Endothelial cell of umbilical vein (primary cell): ENCODE results near the gene RAD51B. TPM values are rescaled to one million over a fixed set of nuclear protein-coding genes. Genes with fewer than 3 reads are reported as not detected.

Source experiments
- BruUV-seq: library from RNA; stranded (reverse); fragments of 400-500 nt; replicated peaks from 2 replicates; lab custom pipeline; 2021; lab: Mats Ljungman, UMichigan
- CTCF ChIA-PET: fragments of 300-600, 350-600 bp; sonication (Branson Sonifier 250); formaldehyde crosslinking; loops from one replicate; lab custom pipeline; 2021; ENCODE audit warnings: antibody characterized with exemption, inconsistent platforms; lab: Charles Lee
- POLR2A ChIA-PET: fragments of 300-600, 350-600 bp; sonication (Branson Sonifier 250); formaldehyde crosslinking; loops from one replicate; lab custom pipeline; 2021; ENCODE audit warnings: antibody characterized with exemption, inconsistent platforms; lab: Charles Lee
- DNase-seq: peaks from one replicate; pipeline ENCODE4 v3.0.0-alpha.2; 2011; ENCODE audit warnings: low read depth, low spot score
- FAIRE-seq: peaks from 2 replicates; lab custom pipeline; 2011; peaks lifted over from hg19 to GRCh38; lab: Jason Lieb, UNC
- H2AFZ ChIP-seq: 2 replicates; pipeline ENCODE4 v1.6.0; 2012; ENCODE audit warnings: low read depth, low read length, control low read depth, inconsistent platforms
- H3K27ac ChIP-seq: 2 replicates; pipeline ENCODE4 v1.5.1; 2011; ENCODE audit warnings: low read depth, mild to moderate bottlenecking, control low read depth, low read length, moderate library complexity; ENCODE audit not compliant: insufficient read depth
- H3K27me3 ChIP-seq, 2 experiments: 2 replicates each; pipeline versions ENCODE4 v1.6.0 to v1.6.1; 2011; ENCODE audit warnings: low read length in 2 of 2, mixed read lengths in 1 of 2; ENCODE audit not compliant: control insufficient read depth in 2 of 2, insufficient read depth in 2 of 2
- H3K36me3 ChIP-seq, 2 experiments: 2 replicates in 1 of 2; 3 replicates in 1 of 2; pipeline ENCODE4 v1.5.1; 2011; ENCODE audit warnings: low read length in 2 of 2, mild to moderate bottlenecking in 1 of 2, moderate library complexity in 1 of 2; ENCODE audit not compliant: control insufficient read depth in 2 of 2, insufficient read depth in 2 of 2; ENCODE audit errors: extremely low read depth in 1 of 2
- H3K4me1 ChIP-seq: 3 replicates; pipeline ENCODE4 v1.5.1; 2011; ENCODE audit warnings: mild to moderate bottlenecking, low read length; ENCODE audit not compliant: control insufficient read depth, insufficient read depth; ENCODE audit errors: extremely low read depth
- H3K4me2 ChIP-seq: 2 replicates; pipeline ENCODE4 v1.6.1; 2011; ENCODE audit warnings: low read length, control low read depth, mixed read lengths; ENCODE audit not compliant: insufficient read depth
- H3K4me3 ChIP-seq, 3 experiments: fragments of 200-600 bp in 1 of 3; sonication (generic), shearing (Covaris generic) in 1 of 3; replicated peaks in 1 of 3; 2 replicates each; pipeline ENCODE4 v1.5.1; 2011 to 2016; ENCODE audit warnings: control low read depth in 3 of 3, low read length in 3 of 3, mild to moderate bottlenecking in 2 of 3, inconsistent platforms in 1 of 3, low read depth in 1 of 3, moderate library complexity in 1 of 3; ENCODE audit not compliant: insufficient read depth in 1 of 3
- H3K79me2 ChIP-seq: 2 replicates; pipeline ENCODE4 v1.6.0; 2012; ENCODE audit warnings: low read length, inconsistent platforms; ENCODE audit not compliant: control insufficient read depth, insufficient read depth
- H3K9ac ChIP-seq: replicated peaks from 2 replicates; pipeline ENCODE3; 2011; ENCODE audit warnings: low read length, control low read depth; ENCODE audit not compliant: insufficient read depth; ENCODE audit errors: extremely low read depth
- H3K9me1 ChIP-seq: replicated peaks from 3 replicates; pipeline ENCODE4 v1.6.0; 2011; ENCODE audit warnings: mild to moderate bottlenecking, low read length; ENCODE audit not compliant: control insufficient read depth, insufficient read depth; ENCODE audit errors: extremely low read depth
- H3K9me3 ChIP-seq: replicated peaks from 2 replicates; pipeline ENCODE4 v1.5.1; 2012; ENCODE audit warnings: low read length, inconsistent platforms; ENCODE audit not compliant: control insufficient read depth, insufficient read depth
- H4K20me1 ChIP-seq: replicated peaks from 2 replicates; pipeline ENCODE3; 2011; ENCODE audit warnings: mild to moderate bottlenecking, low read length; ENCODE audit not compliant: control insufficient read depth, insufficient read depth; ENCODE audit errors: extremely low read depth
- EZH2 ChIP-seq: IDR thresholded peaks from 2 replicates; pipeline ENCODE4 v1.6.1; 2012; ENCODE audit warnings: borderline replicate concordance, low read depth, mild to moderate bottlenecking, moderate library complexity, low read length, inconsistent platforms; ENCODE audit not compliant: severe bottlenecking
- FOS ChIP-seq: IDR thresholded peaks from 2 replicates; pipeline ENCODE4 v1.6.1; 2011; ENCODE audit warnings: mild to moderate bottlenecking, low read length, moderate library complexity, borderline replicate concordance; ENCODE audit not compliant: insufficient read depth
- GATA2 ChIP-seq: IDR thresholded peaks from 2 replicates; pipeline ENCODE4 v1.7.0; 2011; ENCODE audit warnings: low read depth, mild to moderate bottlenecking, moderate library complexity, mixed read lengths, low read length; ENCODE audit not compliant: insufficient read length, insufficient read depth
- JUN ChIP-seq: IDR thresholded peaks from 2 replicates; pipeline ENCODE4 v1.6.1; 2011; ENCODE audit warnings: borderline replicate concordance, low read depth; ENCODE audit not compliant: insufficient read length, insufficient read depth
- MYC ChIP-seq: IDR thresholded peaks from one replicate; pipeline ENCODE4 v1.6.1; 2011; ENCODE audit warnings: mild to moderate bottlenecking, low read depth, low read length
- POLR2A ChIP-seq: IDR thresholded peaks from 2 replicates; pipeline ENCODE4 v1.6.1; 2012; ENCODE audit warnings: low read depth, mild to moderate bottlenecking, control low read depth, low read length
- POLR2AphosphoS5 ChIP-seq: IDR thresholded peaks from 2 replicates; pipeline ENCODE4 v1.6.1; 2012; ENCODE audit warnings: low read depth, mild to moderate bottlenecking, control low read depth, low read length, moderate library complexity; ENCODE audit not compliant: insufficient read depth
- dilution Hi-C: fragments of 300-500 bp; cut with MboI; formaldehyde crosslinking; loops from one replicate; pipeline ENCODE4 v1.15.0; 2019; ENCODE audit warnings: low sequenced_read_pairs; ENCODE audit not compliant: extremely low pct_ligation_motif_present
- intact Hi-C: fragments of 100-400 bp; cut with micrococcal nuclease; formaldehyde crosslinking; loops from one replicate; pipeline ENCODE4 v1.10.0; 2022
- polyA plus RNA-seq, 4 experiments: library from polyadenylated mRNA; depleted of rRNA in 3 of 4; stranded (reverse) in 3 of 4; unstranded in 1 of 4; fragments of >200 nt; gene quantifications; 2 replicates each; pipeline versions ENCODE4 v1.2.1 to v1.2.3, GENCODE V29; 2011 to 2012; ENCODE audit warnings: missing spikeins in 1 of 4
- total RNA-seq: library from RNA; stranded (reverse); gene quantifications from 2 replicates; pipeline ENCODE4 v1.2.3, GENCODE V29; 2021
- TF ChIP-seq, protein P1 (sequence below): IDR thresholded peaks from 2 replicates; pipeline ENCODE4 v1.6.1; 2011; ENCODE audit not compliant: insufficient read depth, insufficient read length
- TF ChIP-seq, protein P2 (sequence below), 2 donors: IDR thresholded peaks; 1 replicate in 1 of 2; 2 replicates in 1 of 2; pipeline ENCODE4 v1.5.1; 2011; ENCODE audit warnings: low read length in 2 of 2, mild to moderate bottlenecking in 2 of 2, moderate library complexity in 2 of 2, control low read depth in 1 of 2, inconsistent platforms in 1 of 2, low read depth in 1 of 2; ENCODE audit not compliant: insufficient read depth in 1 of 2; ENCODE audit errors: extremely low read depth in 1 of 2

The RAD51B gene
- total and polyA plus RNA-seq, 2 donors (not counting 3 experiments of a cell fraction or from before 2014, with no cell fraction given): 3.9 to 19.0 TPM

GRCh38 chr14:68458840-68459469 is 639.4 kb downstream of the RAD51B start:
- Histone ChIP-seq H3K9me3 (no peaks in the 10 kb centered on the region), H4K20me1 (no peaks in the 10 kb centered on the region), H3K27me3 (no peaks in the 10 kb centered on the region), H3K79me2 (no peaks in the 10 kb centered on the region), H3K4me3 (no peak overlapping the region), H3K4me1 (peaks cover 30% of the 10 kb centered on the region), H3K9me1 (no peaks in the 10 kb centered on the region), H3K36me3 (no peaks in the 10 kb centered on the region), H3K27ac (peak overlapping the region; percentile 85), H2AFZ (no peak overlapping the region), H3K9ac (peak overlapping the region; percentile 50), H3K4me2 (peak overlapping the region; percentile 22)
- TF ChIP-seq JUN (no peak), GATA2 (peak; percentile 96), MYC (no peak), EZH2 (no peak), POLR2AphosphoS5 (peak; percentile 79), POLR2A (peak; percentile 23), FOS (peak; percentile 60)
- TF ChIP-seq, protein P1, sequence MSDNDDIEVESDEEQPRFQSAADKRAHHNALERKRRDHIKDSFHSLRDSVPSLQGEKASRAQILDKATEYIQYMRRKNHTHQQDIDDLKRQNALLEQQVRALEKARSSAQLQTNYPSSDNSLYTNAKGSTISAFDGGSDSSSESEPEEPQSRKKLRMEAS: no peak
- TF ChIP-seq, protein P2, sequence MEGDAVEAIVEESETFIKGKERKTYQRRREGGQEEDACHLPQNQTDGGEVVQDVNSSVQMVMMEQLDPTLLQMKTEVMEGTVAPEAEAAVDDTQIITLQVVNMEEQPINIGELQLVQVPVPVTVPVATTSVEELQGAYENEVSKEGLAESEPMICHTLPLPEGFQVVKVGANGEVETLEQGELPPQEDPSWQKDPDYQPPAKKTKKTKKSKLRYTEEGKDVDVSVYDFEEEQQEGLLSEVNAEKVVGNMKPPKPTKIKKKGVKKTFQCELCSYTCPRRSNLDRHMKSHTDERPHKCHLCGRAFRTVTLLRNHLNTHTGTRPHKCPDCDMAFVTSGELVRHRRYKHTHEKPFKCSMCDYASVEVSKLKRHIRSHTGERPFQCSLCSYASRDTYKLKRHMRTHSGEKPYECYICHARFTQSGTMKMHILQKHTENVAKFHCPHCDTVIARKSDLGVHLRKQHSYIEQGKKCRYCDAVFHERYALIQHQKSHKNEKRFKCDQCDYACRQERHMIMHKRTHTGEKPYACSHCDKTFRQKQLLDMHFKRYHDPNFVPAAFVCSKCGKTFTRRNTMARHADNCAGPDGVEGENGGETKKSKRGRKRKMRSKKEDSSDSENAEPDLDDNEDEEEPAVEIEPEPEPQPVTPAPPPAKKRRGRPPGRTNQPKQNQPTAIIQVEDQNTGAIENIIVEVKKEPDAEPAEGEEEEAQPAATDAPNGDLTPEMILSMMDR (IDR thresholded peaks at IDR 0.05; ENCODE audit: extremely low read depth in 1 of 2, insufficient read depth in 1 of 2, low read depth in 1 of 2, low read length in 2 of 2): no peak
- FAIRE-seq (peak; percentile 97), DNase-seq (peak; percentile 98)
- BruUV-seq: TSS peak; percentile 57
- dilution Hi-C loops: no loop called here
- POLR2A ChIA-PET: interaction anchor here (0.7 to 2.1 kb wide), 4 partner anchors 36 to 358 kb away, joined by 3 to 17 read pairs (median 3); partner anchors contain the start of gene ZFP36L1
- intact Hi-C loops: loop anchor here (1.0 to 5.0 kb wide), 11 partner anchors 36 to 517 kb away; partner anchors contain the start of gene ZFP36L1
- CTCF ChIA-PET: interaction anchor here (0.6 to 2.6 kb wide), 15 partner anchors 9 to 525 kb away, joined by 3 to 17 read pairs (median 3); partner anchors contain the start of gene ZFP36L1
